Measurements from ENCODE around the gene DEAF1.

Gene DEAF1

GRCh38 chr11:609341-609811 lies 85.6 kb downstream of the DEAF1 start:
- TF ChIP-seq CTCF (IDR thresholded peaks at IDR 0.05), result no peak
- Histone ChIP-seq H3K79me2 (no peaks in the 10 kb centered on the region), H3K4me1 (no peaks in the 10 kb centered on the region), H3K4me2 (ENCODE audit: low read length) (no peak overlapping the region), H3K9ac (no peak overlapping the region), H3K27me3 (ENCODE audit: control insufficient read depth, insufficient read depth, low read length) (no peaks in the 10 kb centered on the region), H3K27ac (no peak overlapping the region), H3K9me3 (ENCODE audit: control insufficient read depth, low read length) (no peaks in the 10 kb centered on the region), H3K4me3 (ENCODE audit: low read depth, low read length) (no peak overlapping the region), H2AFZ (no peak overlapping the region), H3K36me3 (ENCODE audit: control insufficient read depth, insufficient read depth, low read length) (no peaks in the 10 kb centered on the region)

GRCh38 chr11:608791-609251 lies 86.2 kb downstream of the DEAF1 start:
- no peaks in the 10 kb centered on the region for H3K36me3 ChIP-seq (ENCODE audit: control insufficient read depth, insufficient read depth, low read length)
- H3K9me3 ChIP-seq (ENCODE audit: control insufficient read depth, low read length), result no peaks in the 10 kb centered on the region
- H3K4me1 ChIP-seq, result no peaks in the 10 kb centered on the region
- no peaks in the 10 kb centered on the region for H3K79me2 ChIP-seq
- H2AFZ ChIP-seq, result no peak overlapping the region
- H3K9ac ChIP-seq, result no peak overlapping the region
- H3K27me3 ChIP-seq (ENCODE audit: control insufficient read depth, insufficient read depth, low read length), result no peaks in the 10 kb centered on the region
- TF ChIP-seq CTCF (IDR thresholded peaks at IDR 0.05), result no peak
- H3K27ac ChIP-seq, result no peak overlapping the region
- no peak overlapping the region for H3K4me3 ChIP-seq (ENCODE audit: low read depth, low read length)
- no peak overlapping the region for H3K4me2 ChIP-seq (ENCODE audit: low read length)

GRCh38 chr11:607971-608659 lies 86.9 kb downstream of the DEAF1 start:
- Histone ChIP-seq H3K36me3 (ENCODE audit: control insufficient read depth, insufficient read depth, low read length) (no peaks in the 10 kb centered on the region), H3K79me2 (no peaks in the 10 kb centered on the region), H3K4me2 (ENCODE audit: low read length) (no peak overlapping the region), H3K9me3 (ENCODE audit: control insufficient read depth, low read length) (no peaks in the 10 kb centered on the region), H3K4me3 (ENCODE audit: low read depth, low read length) (no peak overlapping the region), H3K9ac (no peak overlapping the region), H3K4me1 (no peaks in the 10 kb centered on the region), H3K27me3 (ENCODE audit: control insufficient read depth, insufficient read depth, low read length) (no peaks in the 10 kb centered on the region), H3K27ac (no peak overlapping the region), H2AFZ (no peak overlapping the region)
- TF ChIP-seq CTCF (IDR thresholded peaks at IDR 0.05), result no peak

- Histone ChIP-seq H3K36me3 (ENCODE audit: control insufficient read depth, insufficient read depth, low read length) (no peaks in the 10 kb centered on the region), H3K27ac (no peak overlapping the region), H2AFZ (no peak overlapping the region)
These were observed 87.8 kb downstream of the DEAF1 start for GRCh38 chr11:607020-607780.

More at GRCh38 chr11:607020-607780, 87.8 kb downstream of the DEAF1 start:
- Histone ChIP-seq H3K4me3 (ENCODE audit: low read depth, low read length) (no peak overlapping the region), H3K9me3 (ENCODE audit: control insufficient read depth, low read length) (no peaks in the 10 kb centered on the region), H3K4me1 (no peaks in the 10 kb centered on the region), H3K27me3 (ENCODE audit: control insufficient read depth, insufficient read depth, low read length) (no peaks in the 10 kb centered on the region), H3K79me2 (no peaks in the 10 kb centered on the region), H3K9ac (no peak overlapping the region), H3K4me2 (ENCODE audit: low read length) (no peak overlapping the region)
- no peak for TF ChIP-seq CTCF (IDR thresholded peaks at IDR 0.05)

Data from parathyroid adenoma (tissue), 2 donors.